NCI-H748 treated with DMSO at 0.1 percent for 48 hours (cell line): ENCODE results near the gene KIF16B.
"Not testable (repeated sequence)": the region's sequence is repeated elsewhere in the genome, so short reads cannot be mapped to it uniquely, and the experiment has no call there.

ENCODE experiments used
- DNase-seq: peaks from one replicate; lab custom pipeline; 2025; lab: John Stamatoyannopoulos, UW

The KIF16B gene

DNA sequence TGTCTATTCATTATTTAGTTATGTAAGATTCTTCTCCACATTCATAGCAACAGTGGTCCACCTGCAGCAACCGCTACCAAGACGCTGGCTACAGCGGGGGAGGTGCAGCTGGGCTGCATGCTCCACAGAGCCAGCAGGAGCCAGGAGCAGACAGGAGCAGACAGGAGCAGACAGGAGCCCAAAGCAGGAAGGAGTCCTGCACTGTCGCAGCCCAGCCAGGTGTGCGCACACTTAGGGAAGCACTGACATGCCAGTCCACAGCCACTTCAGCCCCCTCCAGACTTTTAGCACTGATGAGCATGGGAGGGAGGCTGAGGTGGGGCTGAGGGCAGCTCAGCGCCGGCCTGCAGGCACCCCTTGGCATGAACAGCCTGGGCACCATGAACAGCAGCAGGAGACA is 19.6 kb downstream of the KIF16B start:
- DNase-seq = no peak

DNA sequence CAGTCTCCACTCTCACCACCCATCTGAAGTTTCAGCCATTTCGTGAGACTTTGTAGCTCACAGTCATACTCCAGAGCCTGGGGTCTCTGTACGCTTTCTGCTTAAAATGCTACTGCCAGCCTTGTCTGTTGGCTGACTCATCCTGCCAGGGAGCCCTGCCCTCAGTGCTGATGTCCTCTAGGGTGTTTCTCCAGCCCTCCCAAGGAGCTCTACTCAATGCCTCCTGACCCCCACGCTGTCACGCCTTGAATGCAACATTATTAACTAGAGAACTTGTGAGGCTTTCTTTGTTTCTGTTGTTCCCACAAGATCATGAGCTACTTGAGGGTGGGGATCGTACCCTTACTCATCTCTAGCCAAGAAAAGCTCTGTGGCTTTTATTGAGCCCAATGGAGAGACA is 20.1 kb downstream of the KIF16B start:
- DNase-seq = no peak

DNA sequence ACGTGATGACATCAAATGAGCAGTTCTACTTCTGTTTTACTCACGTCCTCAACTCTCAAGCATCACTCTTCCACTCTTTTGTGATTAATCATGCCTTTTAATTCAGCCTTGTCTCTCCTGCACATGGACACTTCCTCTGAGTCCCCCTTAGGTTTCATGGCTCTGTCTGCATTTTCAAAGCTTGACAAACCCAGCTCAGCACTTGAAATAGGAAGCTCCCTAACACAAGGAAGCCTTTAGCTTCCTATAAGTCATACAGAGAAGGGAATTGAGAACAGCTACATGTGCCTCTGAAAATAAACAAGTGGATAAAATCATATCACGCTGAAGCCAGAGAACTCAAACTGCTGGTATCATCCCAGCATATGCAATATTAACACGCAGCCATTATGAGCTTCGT is 21.2 kb downstream of the KIF16B start:
- DNase-seq = no peak

DNA sequence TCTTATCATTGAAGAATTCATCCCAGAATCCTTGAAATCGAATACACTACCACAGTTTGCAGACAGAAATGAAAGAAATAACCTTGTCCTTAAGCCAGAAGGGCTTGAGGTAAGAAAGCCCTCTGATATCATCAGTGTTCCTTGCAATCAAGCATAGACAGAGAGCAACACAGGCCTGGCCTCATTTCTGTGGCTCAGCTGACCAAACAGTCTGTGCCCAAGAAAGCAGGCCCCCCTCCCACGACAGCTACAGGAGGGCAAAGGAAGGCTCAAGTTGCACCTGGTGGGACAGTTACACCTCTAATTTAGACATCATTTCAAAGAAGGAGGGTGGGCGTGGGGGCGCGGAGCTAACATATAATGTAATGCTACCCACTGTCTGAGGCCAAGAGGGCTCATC is 21.6 kb downstream of the KIF16B start:
- no peak for DNase-seq

DNA sequence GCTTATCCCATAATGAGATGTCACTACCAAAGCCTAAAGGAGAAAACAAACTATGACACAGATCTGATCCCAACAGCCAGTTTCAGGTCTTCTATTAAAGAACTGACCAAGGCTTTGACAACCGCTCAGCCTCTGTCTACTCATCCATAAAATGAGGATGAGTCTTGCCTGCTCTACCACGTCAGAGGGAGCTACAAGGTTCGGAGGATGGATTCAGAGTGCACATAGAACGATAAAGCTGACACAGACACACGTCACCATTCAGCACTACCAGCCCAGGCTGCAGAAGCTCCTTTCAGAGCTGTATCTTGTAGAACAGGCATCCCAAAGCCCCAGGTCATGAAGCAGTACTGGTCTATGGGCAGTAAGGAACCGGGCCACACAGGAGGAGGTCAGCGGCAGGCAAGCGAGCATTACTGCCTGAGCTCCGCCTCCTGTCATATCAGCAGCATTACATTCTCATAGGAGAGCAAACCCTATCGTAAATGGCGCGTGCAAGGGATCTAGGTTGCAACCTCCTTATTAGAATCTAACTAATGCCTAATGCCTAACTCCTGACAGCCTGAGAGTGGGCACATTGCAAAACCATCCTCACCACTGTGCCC is 25.1 kb downstream of the KIF16B start:
- DNase-seq = no peak

DNA sequence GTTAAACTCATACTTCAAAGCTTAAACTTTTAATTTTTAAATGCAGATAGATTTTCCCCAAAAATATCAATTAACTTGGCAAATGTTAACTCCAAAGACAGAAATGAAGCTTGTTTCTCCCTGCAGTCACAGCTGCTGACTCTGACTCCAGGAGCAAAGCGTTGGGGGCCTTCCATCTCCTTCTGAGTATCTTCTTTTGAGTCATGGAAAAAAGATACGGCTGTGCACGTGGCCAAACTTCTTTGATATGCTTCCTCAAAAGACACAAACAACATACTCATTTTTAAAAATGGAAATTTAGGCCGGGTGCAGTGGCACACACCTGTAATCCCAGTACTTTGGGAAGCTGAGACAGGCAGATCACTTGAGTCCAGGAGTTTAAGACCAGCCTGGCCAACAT is 28.3 kb downstream of the KIF16B start:
- DNase-seq = no peak

DNA sequence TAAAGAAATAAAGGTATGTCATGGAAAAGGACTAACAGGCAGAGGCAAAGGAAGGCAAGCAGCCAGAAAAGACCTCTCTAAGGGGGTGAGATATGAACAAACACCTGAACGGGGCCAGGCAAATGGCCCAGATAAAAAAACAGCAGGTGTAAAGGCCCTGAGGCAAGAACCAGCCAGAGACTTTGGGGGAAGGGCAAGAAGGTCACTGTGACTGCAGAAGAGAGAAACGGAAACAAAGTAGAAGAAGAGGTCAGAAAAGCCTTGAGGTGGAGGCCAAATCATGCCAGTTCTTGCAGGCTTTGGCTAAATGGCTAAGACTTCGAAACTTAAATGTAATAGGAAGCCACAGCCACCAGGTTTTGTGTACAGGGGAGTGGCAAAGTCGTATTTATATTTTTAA is 30.8 kb downstream of the KIF16B start:
- DNase-seq = no peak

DNA sequence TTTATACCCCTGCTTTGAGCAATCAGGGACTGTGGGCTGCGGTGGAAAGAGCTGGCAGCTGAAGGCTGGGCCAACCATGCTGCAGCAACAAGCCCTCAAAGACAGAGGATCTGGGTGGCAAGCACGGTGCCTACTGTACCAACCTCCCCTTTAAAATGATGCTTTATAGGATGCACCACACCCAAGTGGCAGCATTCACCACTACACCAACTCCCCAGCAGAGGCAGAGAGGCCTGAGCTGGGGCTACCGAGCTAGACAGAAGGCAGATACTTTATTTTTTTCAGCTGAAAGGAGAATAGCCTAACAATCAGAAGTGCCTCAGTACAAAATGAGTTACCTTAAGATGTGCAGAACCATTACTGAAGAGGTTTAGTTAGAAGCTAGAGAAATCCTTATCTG is 31.4 kb downstream of the KIF16B start:
- DNase-seq = no peak

DNA sequence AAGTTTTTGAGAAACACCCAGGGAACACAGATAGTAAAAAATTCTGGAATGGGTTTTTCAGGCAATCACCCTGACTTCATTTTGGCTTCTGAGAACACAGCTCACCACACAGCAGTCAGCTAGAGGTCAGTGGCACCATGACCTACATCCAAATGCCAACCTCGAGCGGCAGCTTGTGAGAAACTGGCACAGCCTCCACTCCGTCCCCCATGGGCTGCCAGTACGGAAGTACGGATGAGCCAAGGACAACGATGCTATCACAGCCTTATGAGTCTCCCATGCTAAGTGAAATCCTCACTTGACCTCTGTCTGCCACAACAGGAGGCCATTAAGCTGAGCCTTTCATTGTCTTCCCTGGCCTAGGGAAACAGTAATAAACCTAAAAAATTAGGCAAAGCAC is 32.0 kb downstream of the KIF16B start:
- DNase-seq = no peak

DNA sequence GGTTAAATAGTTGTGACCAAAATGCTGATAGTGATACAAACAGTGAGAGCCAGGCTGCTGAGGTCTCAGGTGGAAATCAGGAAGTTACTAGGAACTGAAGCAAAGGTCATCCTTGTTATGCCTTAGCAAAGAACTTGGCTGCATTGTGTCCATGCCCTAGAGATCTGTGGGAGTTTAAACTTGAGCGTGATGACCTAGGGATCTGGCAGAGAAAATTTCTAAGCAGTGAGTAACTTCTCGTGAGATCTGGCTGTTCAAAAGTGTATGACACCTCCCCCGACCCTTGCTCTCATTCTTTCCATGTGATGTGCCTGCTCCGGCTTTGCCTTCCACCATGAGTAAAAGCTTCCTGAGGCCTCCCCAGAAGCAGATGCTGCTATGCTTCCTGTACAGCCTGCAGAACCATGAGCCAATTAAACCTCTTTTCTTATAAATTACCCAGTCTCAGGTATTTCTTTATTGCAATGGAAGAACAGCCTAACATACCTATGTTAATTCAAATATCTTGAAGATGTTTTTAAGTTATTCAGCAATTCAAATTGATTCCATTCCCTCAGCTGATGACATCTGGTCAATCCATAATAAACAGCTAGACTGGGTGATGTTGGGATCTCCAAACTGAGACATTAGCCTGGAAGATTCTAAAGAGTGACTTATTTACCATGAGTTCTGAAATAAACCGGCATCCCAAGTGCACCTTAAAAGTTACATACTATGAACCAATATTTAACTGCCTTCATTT is 33.8 kb downstream of the KIF16B start:
- no peak for DNase-seq

DNA sequence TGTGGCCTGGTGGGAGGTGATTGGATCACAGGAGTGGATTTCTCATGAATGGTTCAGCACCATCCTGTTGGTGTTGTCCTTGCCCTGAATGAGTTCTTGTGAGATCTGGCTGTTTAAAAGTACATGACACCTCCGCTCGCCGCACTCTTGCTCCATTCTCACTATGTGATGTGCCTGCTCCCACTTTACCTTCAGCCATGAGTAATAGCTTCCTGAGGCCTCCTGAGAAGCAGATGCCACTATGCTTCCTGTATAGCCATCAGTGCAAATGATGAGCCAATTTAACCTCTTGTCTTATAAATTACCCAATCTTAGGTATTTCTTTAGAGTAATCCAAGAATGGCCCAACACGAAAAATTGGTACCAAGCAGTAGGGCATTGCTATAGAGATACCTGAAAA is 34.5 kb downstream of the KIF16B start:
- no peak for DNase-seq

DNA sequence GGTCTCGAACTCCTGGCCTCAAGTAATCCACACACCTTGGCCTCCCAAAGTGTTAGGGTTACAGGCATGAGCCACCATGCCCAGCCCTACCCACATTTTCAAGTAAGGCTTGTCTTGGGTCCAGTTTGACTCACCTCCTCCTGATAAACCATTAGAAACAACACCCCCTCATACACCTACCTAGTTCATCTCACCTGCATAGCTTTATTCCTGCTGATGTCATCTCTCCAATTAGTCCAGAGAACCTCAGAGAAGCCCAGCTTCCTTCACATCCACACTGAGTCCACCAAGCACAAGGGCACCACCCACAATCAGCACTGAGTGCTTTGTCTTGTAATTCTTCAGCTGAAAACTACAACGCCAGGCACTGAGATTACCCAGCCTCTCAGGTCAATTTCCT is 35.3 kb downstream of the KIF16B start:
- DNase-seq = no peak

DNA sequence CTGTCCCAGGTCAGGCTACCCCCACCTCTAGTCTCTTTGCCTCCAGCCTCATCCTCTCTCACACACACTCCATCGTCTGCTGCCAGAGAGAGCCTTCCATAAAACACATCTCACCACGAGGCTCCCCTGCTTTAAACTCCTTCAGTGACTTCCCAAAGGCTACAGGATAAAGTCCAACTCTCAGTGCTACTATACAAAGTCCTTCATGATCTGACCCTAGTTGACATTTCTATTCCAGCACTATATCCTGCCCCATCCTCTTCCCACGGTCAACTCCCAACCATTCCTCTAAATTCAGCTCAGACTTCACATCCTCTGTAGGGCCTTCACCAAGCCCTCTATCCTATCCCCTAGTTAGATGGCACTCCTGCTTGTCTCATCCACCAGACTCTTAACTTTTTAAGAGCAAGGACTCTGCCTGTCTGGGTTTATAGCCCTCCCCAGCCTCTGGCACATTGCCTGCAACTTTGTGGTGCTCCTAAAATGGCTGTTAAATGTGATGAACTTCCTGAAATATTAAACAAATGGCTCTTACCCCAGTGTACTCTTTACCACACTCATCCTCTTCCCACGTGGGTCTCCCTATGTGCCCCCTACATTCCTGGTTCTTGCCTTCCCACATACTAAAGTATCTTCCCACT is 36.1 kb downstream of the KIF16B start:
- DNase-seq = no peak

DNA sequence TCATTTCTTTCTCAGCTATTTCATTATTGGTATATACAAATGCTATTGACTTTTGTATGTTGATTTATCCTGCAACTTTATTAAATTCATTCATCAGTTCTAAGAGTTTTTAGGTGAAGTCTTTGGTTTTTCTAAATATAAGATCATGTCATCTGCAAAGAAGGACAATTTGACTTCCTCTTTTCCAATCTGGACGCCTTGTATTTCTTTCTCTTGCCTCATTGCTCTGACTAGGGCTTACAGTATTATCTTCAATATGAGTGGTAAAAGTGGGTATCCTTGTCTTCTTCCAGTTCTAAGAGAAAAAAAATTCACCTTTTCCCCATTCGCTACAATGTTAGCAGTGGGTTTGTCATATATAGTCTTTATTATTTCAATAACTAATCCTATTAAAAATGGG is 38.0 kb downstream of the KIF16B start:
- no peak for DNase-seq

DNA sequence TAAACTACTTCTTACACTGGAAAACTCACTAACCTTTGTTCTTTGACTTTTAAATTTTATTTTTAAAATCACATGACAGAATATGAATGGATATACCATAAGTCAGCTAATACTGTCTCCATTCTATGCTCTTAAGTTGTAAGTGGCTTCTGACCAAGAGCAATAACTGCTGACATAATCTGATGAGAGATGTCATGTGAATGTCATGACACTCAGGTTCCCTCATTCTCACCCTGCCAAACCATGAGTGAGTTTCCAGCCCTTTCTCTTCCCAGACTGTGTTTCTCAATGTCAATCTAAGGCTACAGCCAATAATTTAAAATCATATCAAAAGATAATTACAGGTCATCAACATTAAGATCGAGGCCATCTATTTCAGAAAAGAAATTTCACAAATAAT is 39.7 kb downstream of the KIF16B start:
- DNase-seq = no peak

DNA sequence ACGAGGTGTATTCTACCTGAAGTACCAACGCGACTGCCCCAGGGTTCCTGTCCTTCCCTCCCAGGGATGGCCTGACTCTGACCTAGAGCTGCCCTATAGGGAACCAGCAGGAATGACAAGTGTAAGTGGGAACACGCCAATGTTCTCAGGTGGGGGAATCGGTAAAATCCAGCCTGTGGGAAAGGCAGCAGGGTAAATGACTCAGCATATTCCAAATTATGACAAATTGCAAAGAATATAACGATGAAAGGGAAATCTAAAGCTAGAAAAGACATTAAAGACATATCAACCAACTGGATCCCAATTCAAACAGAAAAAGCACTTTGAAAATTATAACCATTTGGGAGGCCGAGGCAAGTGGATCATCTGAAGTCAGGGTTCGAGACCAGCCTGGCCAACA is 41.8 kb downstream of the KIF16B start:
- no peak for DNase-seq

DNA sequence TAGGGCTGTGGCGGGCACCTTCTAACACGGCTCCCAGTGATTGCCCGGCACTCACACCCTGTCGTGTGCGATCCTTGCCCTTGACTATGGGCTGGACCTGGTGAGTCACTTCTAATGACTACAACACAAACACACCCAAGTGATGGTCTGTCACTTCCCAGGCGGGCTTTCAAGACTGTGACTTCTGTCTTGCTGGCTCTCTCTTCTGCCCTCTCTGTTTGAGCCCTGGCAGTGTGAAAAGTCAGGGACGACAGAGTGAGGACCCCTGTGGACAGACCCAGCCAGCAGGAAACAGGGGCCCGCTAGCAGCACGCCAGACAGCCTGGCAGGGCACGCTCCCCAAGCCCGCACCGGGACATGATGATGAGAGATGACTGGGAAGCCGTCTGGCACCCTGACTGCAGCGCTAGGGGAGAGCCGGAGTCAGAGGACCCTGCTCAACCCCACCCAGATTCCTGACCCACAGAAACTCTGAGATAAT is 43.0 kb downstream of the KIF16B start:
- no peak for DNase-seq

DNA sequence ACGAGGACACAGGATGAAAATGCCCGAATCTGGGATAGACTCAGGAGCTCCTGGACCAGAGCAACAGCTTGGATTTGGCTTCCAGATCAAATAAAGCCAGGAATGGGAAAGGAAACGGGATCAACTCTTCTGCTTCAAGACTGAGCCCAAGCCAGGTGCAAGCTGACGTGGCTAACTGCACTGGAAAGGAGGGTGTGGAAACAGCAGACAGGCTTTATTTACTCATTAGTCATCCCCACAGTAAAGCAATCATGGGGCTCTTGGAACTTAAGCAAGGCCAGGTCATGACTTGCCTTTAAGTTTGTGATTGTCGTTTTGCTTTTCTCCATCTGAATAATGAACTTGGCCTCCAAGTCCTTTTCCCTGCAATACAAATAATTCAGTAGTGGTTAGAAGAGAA is 45.2 kb downstream of the KIF16B start:
- DNase-seq = no peak

DNA sequence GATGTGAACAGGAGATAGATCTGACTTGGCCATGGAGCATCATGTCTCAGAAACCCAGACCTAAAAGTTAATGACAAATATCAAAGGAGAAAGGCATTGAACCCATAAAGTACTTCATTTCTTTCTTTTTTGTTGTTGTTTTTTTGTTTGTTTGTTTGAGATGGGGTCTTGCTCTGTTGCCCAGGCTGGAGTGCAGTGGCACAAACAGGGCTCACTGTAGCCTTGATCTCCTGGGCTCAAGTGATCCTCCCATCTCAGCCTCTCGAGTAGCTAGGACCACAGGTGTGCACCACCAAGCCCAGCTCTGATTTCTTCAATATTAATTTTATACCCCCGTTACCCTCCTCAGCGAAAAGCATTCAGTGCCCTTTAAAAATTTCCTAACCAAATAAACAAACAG is 45.8 kb downstream of the KIF16B start:
- DNase-seq = no peak

DNA sequence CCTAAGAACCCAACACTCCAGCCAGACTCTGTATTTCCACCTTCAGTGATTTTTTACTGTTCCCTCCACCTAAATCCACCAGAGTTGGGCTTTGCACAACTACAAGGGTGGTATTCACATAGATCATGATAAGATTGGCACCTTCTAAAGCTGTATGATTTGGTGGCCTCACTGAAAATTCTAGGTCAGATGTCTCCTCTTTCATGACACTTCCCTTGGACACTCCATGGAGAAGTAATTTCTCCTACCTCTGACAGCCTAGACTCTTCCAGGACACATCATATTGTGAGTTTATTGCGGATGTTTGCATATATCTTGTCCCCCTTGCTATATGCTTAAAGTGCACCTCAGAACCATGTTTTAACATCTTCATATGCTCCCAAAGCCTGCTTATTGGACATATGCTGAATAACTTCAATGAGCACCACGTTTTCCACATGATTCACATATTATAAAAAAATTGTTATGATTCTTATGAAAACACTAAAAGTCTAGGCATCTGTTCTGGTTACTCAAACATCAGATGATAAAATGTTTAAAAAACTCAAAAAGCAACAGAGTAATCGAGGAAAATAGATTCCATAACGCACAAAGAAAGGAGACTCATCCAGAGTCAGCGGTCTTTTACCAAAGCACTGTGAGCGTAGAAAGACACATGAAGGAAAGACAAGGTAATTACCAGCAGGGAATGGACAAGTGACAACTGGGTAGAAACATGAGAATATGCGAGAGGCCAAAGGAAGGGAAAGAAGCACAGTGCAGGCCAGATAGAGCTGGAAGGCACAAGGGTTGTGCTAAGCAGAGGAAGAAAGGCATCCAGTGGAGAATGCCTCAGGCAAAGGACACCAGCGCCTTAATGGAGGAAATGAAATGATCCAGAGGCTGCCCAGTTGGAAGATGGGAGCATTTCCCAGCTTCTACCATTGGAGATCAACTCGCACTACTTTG is 46.5 kb downstream of the KIF16B start:
- DNase-seq = no peak

DNA sequence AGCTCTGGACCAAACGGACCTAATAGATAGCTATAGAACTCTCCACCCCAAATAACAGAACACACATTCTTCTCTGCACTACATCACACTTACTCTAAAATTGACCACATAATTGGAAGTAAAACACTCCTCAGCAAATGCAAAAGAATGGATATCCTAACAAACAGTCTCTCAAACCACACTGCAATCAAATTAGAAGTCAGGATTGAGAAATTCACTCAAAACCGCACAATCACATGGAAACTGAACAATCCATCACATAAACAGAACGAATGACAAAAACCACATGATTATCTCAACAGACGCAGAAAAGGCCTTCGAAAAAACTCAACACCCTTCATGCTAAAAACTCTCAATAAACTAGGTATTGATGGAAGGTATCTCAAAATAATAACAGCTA is 50.6 kb downstream of the KIF16B start:
- not testable (repeated sequence) for DNase-seq

DNA sequence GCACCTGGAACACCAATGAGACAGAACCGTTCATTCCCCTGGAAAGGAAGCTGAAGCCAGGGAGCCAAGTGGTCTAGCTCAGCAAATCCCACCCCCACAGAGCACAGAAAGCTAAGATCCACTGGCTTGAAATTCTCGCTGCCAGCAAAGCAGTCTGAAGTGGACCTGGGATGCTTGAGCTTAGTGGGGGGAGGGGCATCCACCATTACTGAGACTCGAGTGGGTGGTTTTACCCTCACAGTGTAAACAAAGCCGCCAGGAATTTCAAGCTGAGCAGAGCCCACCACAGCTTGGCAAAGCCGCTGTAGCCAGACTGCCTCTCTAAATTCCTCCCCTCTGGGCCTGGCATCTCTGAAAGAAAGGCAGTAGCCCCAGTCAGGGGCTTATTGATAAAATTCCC is 53.1 kb downstream of the KIF16B start:
- DNase-seq = no peak
